K562 (cell line): ENCODE results near the gene SLC37A4. TPM values are rescaled to one million over a fixed set of nuclear protein-coding genes. Genes with fewer than 3 reads are reported as not detected.

Source experiments
- ATAC-seq: fragments of 200-7000 bp; cut with Tn5 transposase; 3 replicates; pipeline ENCODE4 v1.9.1; 2020; ENCODE audit warnings: moderate library complexity
- BruUV-seq: library from RNA; stranded (reverse); fragments of 400-500 nt; replicated peaks from 2 replicates; lab custom pipeline; 2021; lab: Mats Ljungman, UMichigan
- CTCF ChIA-PET: fragments of 300-600 bp; formaldehyde crosslinking; extraction: SDS; loops from one replicate; lab custom pipeline; 2021; ENCODE audit warnings: low intra/inter-chr PET ratio; lab: Yijun Ruan, JAX
- POLR2A ChIA-PET: fragments of 300-600, 350-650 bp; sonication (Branson Sonifier 250); formaldehyde crosslinking; extraction: SDS; loops from one replicate; lab custom pipeline; 2021; ENCODE audit warnings: antibody characterized with exemption, inconsistent platforms; lab: Yijun Ruan, JAX
- DNase-seq, 4 experiments: peaks; one replicate each; pipeline versions ENCODE4 v3.0.0 to v3.0.0-alpha.2; 2011 to 2018; ENCODE audit warnings: low spot score in 3 of 4, mixed read lengths in 3 of 4; ENCODE audit errors: extremely low read depth in 1 of 4
- FAIRE-seq: peaks from 2 replicates; lab custom pipeline; 2011; peaks lifted over from hg19 to GRCh38; lab: Jason Lieb, UNC
- H2AFZ ChIP-seq: 2 replicates; pipeline ENCODE4 v1.6.0; 2011; ENCODE audit warnings: low read depth, low read length, control low read depth, inconsistent platforms
- H3K27ac ChIP-seq: fragments of 200-600 bp; 3 replicates; pipeline ENCODE4 v1.8.0; 2011; ENCODE audit warnings: low read depth, mild to moderate bottlenecking, control low read depth, inconsistent platforms, low read length, moderate library complexity, mixed read lengths; ENCODE audit errors: extremely low read depth
- H3K27me3 ChIP-seq, 2 experiments: fragments of 300-600 bp in 1 of 2; 2 replicates in 1 of 2; 3 replicates in 1 of 2; pipeline versions ENCODE4 v1.6.0 to v1.8.0; 2011; ENCODE audit warnings: inconsistent platforms in 2 of 2, low read length in 2 of 2, mild to moderate bottlenecking in 1 of 2, mixed read lengths in 1 of 2, moderate library complexity in 1 of 2; ENCODE audit not compliant: control insufficient read depth in 2 of 2, insufficient read depth in 2 of 2
- H3K36me3 ChIP-seq: fragments of 300-600 bp; 3 replicates; pipeline ENCODE4 v1.8.0; 2011; ENCODE audit warnings: mild to moderate bottlenecking, low read length, inconsistent platforms; ENCODE audit not compliant: control insufficient read depth, insufficient read depth
- H3K4me1 ChIP-seq, 2 experiments: fragments of 200-600 bp in 1 of 2; replicated peaks in 1 of 2; 2 replicates in 1 of 2; 3 replicates in 1 of 2; pipeline versions ENCODE4 v1.5.1 to v1.8.0; 2011; ENCODE audit warnings: inconsistent platforms in 2 of 2, low read length in 2 of 2, mild to moderate bottlenecking in 1 of 2, mixed read lengths in 1 of 2, moderate library complexity in 1 of 2; ENCODE audit not compliant: control insufficient read depth in 2 of 2, insufficient read depth in 2 of 2
- H3K4me2 ChIP-seq: 2 replicates; pipeline ENCODE4 v1.6.1; 2011; ENCODE audit warnings: low read length, control low read depth, inconsistent platforms, mixed read lengths; ENCODE audit not compliant: insufficient read depth
- H3K4me3 ChIP-seq: fragments of 200-600 bp; sonication (generic), shearing (Covaris generic); 2 replicates; pipeline ENCODE4 v1.5.1; 2016; ENCODE audit warnings: control low read depth, inconsistent platforms
- H3K79me2 ChIP-seq: fragments of 200-600 bp; 3 replicates; pipeline ENCODE4 v1.8.0; 2011; ENCODE audit warnings: low read length, inconsistent platforms; ENCODE audit not compliant: control insufficient read depth, insufficient read depth
- H3K9ac ChIP-seq, 2 experiments: 2 replicates each; pipeline versions ENCODE4 v1.6.0 to v1.6.1; 2011; ENCODE audit warnings: low read depth in 2 of 2, low read length in 2 of 2, control low read depth in 1 of 2, inconsistent platforms in 1 of 2, mild to moderate bottlenecking in 1 of 2, mixed read lengths in 1 of 2; ENCODE audit not compliant: insufficient read depth in 1 of 2
- H3K9me1 ChIP-seq: one replicate; pipeline ENCODE4 v1.6.0; 2011; ENCODE audit warnings: inconsistent platforms, mild to moderate bottlenecking, low read length, moderate library complexity; ENCODE audit not compliant: control insufficient read depth, insufficient read depth
- H3K9me3 ChIP-seq: replicated peaks from 2 replicates; pipeline ENCODE4 v1.5.1; 2011; ENCODE audit warnings: low read depth, low read length, inconsistent platforms; ENCODE audit not compliant: control insufficient read depth, insufficient read depth
- H4K20me1 ChIP-seq: replicated peaks from 2 replicates; pipeline ENCODE4 v1.6.1; 2011; ENCODE audit warnings: low read length, inconsistent platforms, mixed read lengths; ENCODE audit not compliant: control insufficient read depth, insufficient read depth
- ARHGAP35 ChIP-seq: fragments of 450-650 bp; IDR thresholded peaks from 2 replicates; pipeline ENCODE4 v1.6.1; 2018; ENCODE audit not compliant: partially characterized antibody
- CHCHD3 ChIP-seq: fragments of 250-450 bp; sonication (Bioruptor Pico); IDR thresholded peaks from 2 replicates; pipeline ENCODE4 v2.1.2; 2022; ENCODE audit warnings: mild to moderate bottlenecking
- ELK1 ChIP-seq: sonication (generic); formaldehyde crosslinking; IDR thresholded peaks from 2 replicates; pipeline ENCODE4 v1.8.1; 2022; ENCODE audit warnings: missing genetic modification reagents
- HSF4 ChIP-seq: fragments of 250-450 bp; sonication (Bioruptor Pico); IDR thresholded peaks from 2 replicates; pipeline ENCODE4 v2.1.2; 2022; ENCODE audit warnings: mild to moderate bottlenecking, moderate library complexity, borderline replicate concordance
- MTA2 ChIP-seq: fragments of 450-650 bp; IDR thresholded peaks from 2 replicates; pipeline ENCODE4 v1.6.1; 2016; ENCODE audit warnings: low read depth
- MYBL2 ChIP-seq, 2 experiments: fragments of 450-650 bp in 1 of 2; sonication (generic) in 1 of 2; formaldehyde crosslinking in 1 of 2; IDR thresholded peaks; 2 replicates each; pipeline versions ENCODE4 v1.6.1 to v1.8.1; 2017 to 2022; ENCODE audit warnings: borderline replicate concordance in 1 of 2, inconsistent platforms in 1 of 2, low read depth in 1 of 2, mild to moderate bottlenecking in 1 of 2, missing genetic modification reagents in 1 of 2, moderate library complexity in 1 of 2
- NFATC3 ChIP-seq: fragments of 450-650 bp; IDR thresholded peaks from 2 replicates; pipeline ENCODE4 v1.6.1; 2017; ENCODE audit warnings: mild to moderate bottlenecking
- OTX1 ChIP-seq: fragments of 450-650 bp; formaldehyde crosslinking; IDR thresholded peaks from 2 replicates; pipeline ENCODE4 v1.4.0; 2022; ENCODE audit warnings: mild to moderate bottlenecking
- PHTF2 ChIP-seq: fragments of 250-450 bp; sonication (Bioruptor Pico); IDR thresholded peaks from 2 replicates; pipeline ENCODE4 v1.5.0; 2021; ENCODE audit warnings: mild to moderate bottlenecking
- POLR2A ChIP-seq: fragments of 450-650 bp; conservative IDR thresholded peaks from 2 replicates; pipeline ENCODE4 v1.6.1; 2016
- PPARD ChIP-seq: fragments of 250-450 bp; sonication (Bioruptor Pico); IDR thresholded peaks from 2 replicates; pipeline ENCODE4 v1.8.0; 2022; ENCODE audit warnings: inconsistent platforms, mild to moderate bottlenecking, moderate library complexity
- PRPF4 ChIP-seq: fragments of 200-400 bp; formaldehyde crosslinking; IDR thresholded peaks from one replicate; pipeline ENCODE4 v1.6.1; 2017; ENCODE audit warnings: low read length, low read depth, mild to moderate bottlenecking; ENCODE audit not compliant: insufficient read depth, poor library complexity, severe bottlenecking
- PURB ChIP-seq: sonication (generic); formaldehyde crosslinking; IDR thresholded peaks from 2 replicates; pipeline ENCODE4 v1.9.0; 2021; ENCODE audit warnings: low read depth, mild to moderate bottlenecking, missing genetic modification reagents
- SMARCE1 ChIP-seq: fragments of 450-650 bp; IDR thresholded peaks from 2 replicates; pipeline ENCODE4 v1.7.1; 2016; ENCODE audit warnings: mild to moderate bottlenecking
- SRF ChIP-seq, 2 experiments: fragments of 250-450, 450-650 bp in 1 of 2; sonication (Bioruptor Pico) in 1 of 2; sonication (generic) in 1 of 2; formaldehyde crosslinking; IDR thresholded peaks; 2 replicates each; pipeline versions ENCODE4 v1.5.0 to v1.5.1; 2020 to 2022; ENCODE audit warnings: mild to moderate bottlenecking in 1 of 2, missing genetic modification reagents in 1 of 2
- ZNF12 ChIP-seq: sonication (generic); formaldehyde crosslinking; IDR thresholded peaks from 2 replicates; pipeline ENCODE4 v1.4.0; 2020; ENCODE audit warnings: mild to moderate bottlenecking, missing genetic modification reagents
- ZNF121 ChIP-seq: sonication (generic); formaldehyde crosslinking; conservative IDR thresholded peaks from 2 replicates; pipeline ENCODE4 v1.8.0; 2022; ENCODE audit warnings: missing genetic modification reagents
- ZNF232 ChIP-seq: sonication (generic); formaldehyde crosslinking; IDR thresholded peaks from 2 replicates; pipeline ENCODE4 v1.8.0; 2022; ENCODE audit warnings: mild to moderate bottlenecking, missing genetic modification reagents
- ZNF324 ChIP-seq: fragments of 250-450 bp; sonication (Bioruptor Pico); IDR thresholded peaks from 2 replicates; pipeline ENCODE4 v1.4.0; 2020; ENCODE audit warnings: mild to moderate bottlenecking
- ZNF57 ChIP-seq: fragments of 450-650 bp; formaldehyde crosslinking; IDR thresholded peaks from 2 replicates; pipeline ENCODE4 v1.4.0; 2020; ENCODE audit warnings: mild to moderate bottlenecking, moderate library complexity
- ZNF583 ChIP-seq: fragments of 250-450 bp; sonication (Bioruptor Pico); IDR thresholded peaks from 2 replicates; pipeline ENCODE4 v1.4.0; 2020
- ZNF780A ChIP-seq: fragments of 250-450 bp; sonication (Bioruptor Pico); IDR thresholded peaks from 2 replicates; pipeline ENCODE4 v1.5.0; 2021; ENCODE audit warnings: mild to moderate bottlenecking
- WGBS: fragments of 100-300 bp; shearing (Covaris generic); methylation state at CpG from one replicate; pipeline ENCODE4 v1.1.6; 2016; ENCODE audit warnings: low coverage, mixed read lengths; ENCODE audit not compliant: insufficient coverage; ENCODE audit errors: missing lambda C conversion rate; 5-methylcytosine and 5-hydroxymethylcytosine counted together
- in situ Hi-C: fragments of 300-500 bp; cut with MboI; formaldehyde crosslinking; loops from 4 replicates; pipeline ENCODE4 v1.15.0; 2018; ENCODE audit warnings: inconsistent platforms, mixed read lengths
- intact Hi-C: fragments of 100-400 bp; cut with micrococcal nuclease; formaldehyde crosslinking; loops from 2 replicates; pipeline ENCODE4 v1.14.2; 2022
- polyA plus RNA-seq, 8 experiments: library from polyadenylated mRNA; depleted of rRNA in 4 of 8; stranded (reverse) in 5 of 8; unstranded in 3 of 8; fragments of >200 nt; fragmentation: Nextera tagmentation in 2 of 8; fragmentation: Illumina TruSeq in 1 of 8; extraction: Ambion mirVana in 2 of 8; extraction: Trizol in 1 of 8; gene quantifications; 2 replicates each; pipeline versions ENCODE4 v1.2.1 to v1.2.3, GENCODE V29; 2011 to 2014; ENCODE audit warnings: inconsistent platforms in 1 of 8, missing spikeins in 1 of 8
- total RNA-seq, 7 experiments: library from RNA; depleted of rRNA in 6 of 7; stranded (reverse); fragments of >200 nt in 6 of 7; fragmentation: Illumina TruSeq in 2 of 7; extraction: Trizol in 2 of 7; gene quantifications; 2 replicates each; pipeline versions ENCODE4 v1.2.1 to v1.2.3, GENCODE V29; 2011 to 2021; ENCODE audit warnings: low replicate concordance in 1 of 7

SLC37A4 gene
- total and polyA plus RNA-seq, 9 of the 15 experiments (the other 6 are each of a cell fraction or from before 2014, with no cell fraction given) = 24.7 to 73.9 (median 40.7) TPM

DNA sequence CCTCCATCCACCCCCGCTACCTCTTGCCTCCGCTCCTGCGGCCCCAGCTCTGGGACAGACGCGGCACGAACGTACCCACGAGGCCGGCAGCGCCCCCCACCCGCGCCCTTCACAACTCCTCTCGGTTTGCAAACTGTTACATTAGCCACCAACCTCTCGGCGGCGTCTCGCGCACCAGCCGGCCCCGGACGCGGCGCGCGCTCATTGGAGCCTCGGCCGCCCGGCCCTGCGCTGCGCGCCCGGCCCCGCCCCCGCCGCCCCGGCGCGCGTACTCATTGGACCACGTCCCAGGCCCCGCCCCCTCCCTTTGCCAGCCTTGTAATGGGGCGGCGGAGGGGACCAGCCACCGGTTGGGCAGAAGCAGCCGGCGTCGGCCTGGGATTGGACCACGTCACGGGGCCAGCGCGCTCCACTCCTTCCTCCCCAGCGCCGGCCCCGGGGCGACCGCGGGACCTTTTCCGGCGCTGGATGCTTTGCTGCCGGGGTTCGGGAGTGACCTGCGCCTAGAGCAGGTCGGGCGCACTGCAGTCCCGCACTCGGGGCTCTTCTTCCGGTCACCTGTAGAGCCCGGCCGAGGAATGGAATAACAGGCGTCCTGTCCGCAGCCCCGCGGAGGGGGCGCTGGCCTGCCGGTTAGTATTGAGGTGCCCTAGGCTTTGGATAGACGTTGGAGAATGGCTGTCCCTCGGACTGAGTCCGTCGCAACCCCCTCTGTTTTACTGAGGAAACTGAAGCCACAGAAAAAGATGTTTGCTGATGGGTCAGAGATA is 26.5 kb upstream of the SLC37A4 start, which contains the start of gene HYOU1:
Gene HYOU1 (minus strand): TSS at position 206 of the 770 bp plus-strand sequence. CDS start 1,045 bp downstream, outside the sequence.
- Histone ChIP-seq H3K9me3 (no peaks in the 10 kb centered on the region), H2AFZ (peak within 1 kb of the TSS; percentile 82), H3K9me1 (no peaks in the 10 kb centered on the region), H3K79me2 (peaks cover 48% of the 10 kb centered on the region), H3K4me3 (peak within 1 kb of the TSS; percentile 98), H3K36me3 (peaks cover 44% of the 10 kb centered on the region), H3K4me1 (peaks cover 18 to 21% of the 10 kb centered on the region in 2 experiments; a peak in 3 of 5 replicates), H4K20me1 (no peaks in the 10 kb centered on the region), H3K27me3 (no peaks in the 10 kb centered on the region), H3K4me2 (peak within 1 kb of the TSS; percentile 91), H3K9ac (peak within 1 kb of the TSS; percentile 94 to 97), H3K27ac (peak within 1 kb of the TSS; percentile 95)
- FAIRE-seq (peak; percentile 85), DNase-seq (peak; percentile 94 to 99 (median 96)), ATAC-seq (peak; percentile 93)
- under 1% methylated on average over 29 of the region's 79 CpGs for WGBS
- intact Hi-C loops = loop anchor here (2.0 kb wide), 2 partner anchors 38 kb away; partner anchors contain the start of genes RPS25 and TRAPPC4
- in situ Hi-C loops = no loop called here
- POLR2A ChIA-PET = interaction anchor here (0.6 to 8.8 kb wide), 21 partner anchors 9 to 218 kb away, joined by 3 to 132 read pairs (median 3); partner anchors contain the start of genes HMBS and VPS11
- no TSS peak for BruUV-seq
- CTCF ChIA-PET = no interaction called here
- TF ChIP-seq OTX1 (no peak), CHCHD3 (CRISPR knock-in tag) (no peak), NFATC3 (no peak), PPARD (CRISPR knock-in tag) (no peak), ZNF324 (CRISPR knock-in tag) (no peak), ZNF583 (CRISPR knock-in tag) (no peak), PURB (CRISPR knock-in tag) (no peak), ZNF232 (no peak), HSF4 (CRISPR knock-in tag) (no peak), ZNF12 (CRISPR knock-in tag) (no peak), POLR2A (peak; percentile 85), ELK1 (no peak), ZNF780A (CRISPR knock-in tag) (no peak), SRF (CRISPR knock-in tag; IDR thresholded peaks at IDR 0.05) (peak in 1 of 2 experiments; percentile 56; a peak in 1 of 4 replicates), ZNF57 (no peak), MTA2 (no peak), SMARCE1 (peak; percentile 29; the same call in 1 of the 2 replicates), PHTF2 (CRISPR knock-in tag) (no peak), MYBL2 (IDR thresholded peaks at IDR 0.05; ENCODE audit: low read depth) (no peak), MYBL2 (CRISPR knock-in tag; IDR thresholded peaks at IDR 0.05; ENCODE audit: borderline replicate concordance) (no peak), ARHGAP35 (no peak), PRPF4 (peak; percentile 12), ZNF121 (no peak)
